RWPE1 (cell line): ENCODE data around the gene WDR48.

ENCODE experiments used
- CTCF ChIA-PET: fragments of 350-600 bp; sonication (Branson Sonifier 250); formaldehyde crosslinking; extraction: SDS; loops from one replicate; lab custom pipeline; 2021; lab: Yijun Ruan, JAX
- POLR2A ChIA-PET: fragments of 400-600 bp; formaldehyde crosslinking; extraction: SDS; loops from one replicate; lab custom pipeline; 2020; ENCODE audit warnings: antibody characterized with exemption; ENCODE audit not compliant: low non-redundant PET; lab: Yijun Ruan, JAX
- DNase-seq: peaks from one replicate; pipeline ENCODE4 v3.0.0; 2012; ENCODE audit warnings: low spot score
- H3K27ac ChIP-seq: fragments of 450-650 bp; 2 replicates; pipeline ENCODE4 v1.5.1; 2017
- TF ChIP-seq, protein P1 (sequence below): fragments of 450-650 bp; conservative IDR thresholded peaks from 2 replicates; pipeline ENCODE4 v1.5.1; 2017; ENCODE audit warnings: low read depth, mild to moderate bottlenecking

WDR48 gene

DNA sequence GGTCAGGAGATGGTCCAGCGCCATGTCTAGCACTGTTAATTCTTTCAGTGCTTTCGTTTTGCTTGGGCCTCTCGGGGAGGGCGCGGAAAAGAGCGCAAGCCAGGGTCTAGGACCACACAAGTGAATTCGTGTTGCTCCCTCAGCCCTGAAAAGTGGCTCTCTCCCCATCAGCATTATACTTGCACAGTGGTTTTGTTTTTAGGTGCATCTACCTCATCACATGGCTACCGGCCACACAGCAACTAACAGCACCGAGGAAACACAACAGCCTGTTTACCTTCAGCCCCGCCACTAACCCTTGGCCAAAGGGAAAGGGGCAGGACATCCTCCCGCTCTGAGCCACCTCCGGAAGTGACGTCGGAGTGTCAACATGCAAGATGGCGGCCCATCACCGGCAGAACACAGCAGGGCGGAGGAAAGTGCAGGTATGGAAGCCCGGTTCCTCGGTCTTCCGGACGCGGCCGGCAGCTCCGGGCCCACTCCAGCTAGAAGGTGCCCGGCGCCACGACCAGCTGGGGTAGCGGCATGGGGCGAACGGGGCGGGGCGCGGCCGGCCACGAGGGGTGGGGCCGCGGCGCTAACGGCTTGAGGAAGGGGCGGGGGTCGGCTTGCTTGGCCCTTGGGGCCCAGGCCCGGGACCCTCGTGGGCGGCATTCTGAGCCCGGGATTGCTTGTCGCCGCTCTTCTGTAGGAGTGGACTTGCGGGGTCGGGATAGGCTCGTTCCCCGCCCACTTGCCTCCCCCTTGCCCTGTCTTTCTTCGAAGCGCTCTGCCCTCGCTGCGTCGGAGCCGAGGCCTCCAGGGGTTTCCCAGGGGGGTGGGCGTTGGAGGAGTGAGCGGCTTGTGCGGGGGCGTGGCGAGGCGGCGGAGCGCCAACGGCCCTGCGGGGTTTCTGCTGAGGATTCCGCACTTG is at the start of gene WDR48, which contains the start of gene SCN11A:
Gene WDR48, plus strand, starts transcription at position 368 of the 913 bp plus-strand sequence. Its CDS starts 10 bp downstream, at position 378.
Gene SCN11A, minus strand, starts transcription at position 296 of the 913 bp plus-strand sequence. CDS start 101,582 bp downstream, outside the sequence.
- DNase-seq = peak; percentile 85
- TF ChIP-seq, protein P1, sequence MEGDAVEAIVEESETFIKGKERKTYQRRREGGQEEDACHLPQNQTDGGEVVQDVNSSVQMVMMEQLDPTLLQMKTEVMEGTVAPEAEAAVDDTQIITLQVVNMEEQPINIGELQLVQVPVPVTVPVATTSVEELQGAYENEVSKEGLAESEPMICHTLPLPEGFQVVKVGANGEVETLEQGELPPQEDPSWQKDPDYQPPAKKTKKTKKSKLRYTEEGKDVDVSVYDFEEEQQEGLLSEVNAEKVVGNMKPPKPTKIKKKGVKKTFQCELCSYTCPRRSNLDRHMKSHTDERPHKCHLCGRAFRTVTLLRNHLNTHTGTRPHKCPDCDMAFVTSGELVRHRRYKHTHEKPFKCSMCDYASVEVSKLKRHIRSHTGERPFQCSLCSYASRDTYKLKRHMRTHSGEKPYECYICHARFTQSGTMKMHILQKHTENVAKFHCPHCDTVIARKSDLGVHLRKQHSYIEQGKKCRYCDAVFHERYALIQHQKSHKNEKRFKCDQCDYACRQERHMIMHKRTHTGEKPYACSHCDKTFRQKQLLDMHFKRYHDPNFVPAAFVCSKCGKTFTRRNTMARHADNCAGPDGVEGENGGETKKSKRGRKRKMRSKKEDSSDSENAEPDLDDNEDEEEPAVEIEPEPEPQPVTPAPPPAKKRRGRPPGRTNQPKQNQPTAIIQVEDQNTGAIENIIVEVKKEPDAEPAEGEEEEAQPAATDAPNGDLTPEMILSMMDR = no peak
- ChIA-PET CTCF (no interaction called here), POLR2A (no interaction called here)
- peak within 1 kb of the TSS; percentile 75 for H3K27ac ChIP-seq

DNA sequence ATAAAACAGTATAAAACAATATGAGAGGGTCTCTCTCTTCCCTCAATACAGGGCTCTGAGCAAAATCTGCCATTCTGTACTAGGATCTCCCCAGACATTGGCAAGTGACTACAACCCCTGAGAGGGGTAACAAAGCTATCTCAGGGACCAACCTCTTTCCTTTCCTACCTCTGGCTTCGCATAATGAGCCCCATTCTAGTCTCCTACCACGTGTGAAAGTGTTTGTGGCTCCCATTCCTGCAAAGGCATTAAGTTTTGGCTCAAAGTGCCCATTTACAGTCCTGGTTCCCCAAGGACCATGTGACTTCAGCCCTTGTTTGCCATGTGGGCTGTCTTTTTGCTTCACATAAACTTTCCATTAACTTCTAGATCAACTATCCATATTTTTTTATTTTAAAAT is 46.5 kb upstream of the WDR48 start:
- ChIA-PET CTCF (no interaction called here), POLR2A (no interaction called here)
- no peak for DNase-seq
- H3K27ac ChIP-seq = no peak overlapping the region
- TF ChIP-seq, protein P1 = no peak

DNA sequence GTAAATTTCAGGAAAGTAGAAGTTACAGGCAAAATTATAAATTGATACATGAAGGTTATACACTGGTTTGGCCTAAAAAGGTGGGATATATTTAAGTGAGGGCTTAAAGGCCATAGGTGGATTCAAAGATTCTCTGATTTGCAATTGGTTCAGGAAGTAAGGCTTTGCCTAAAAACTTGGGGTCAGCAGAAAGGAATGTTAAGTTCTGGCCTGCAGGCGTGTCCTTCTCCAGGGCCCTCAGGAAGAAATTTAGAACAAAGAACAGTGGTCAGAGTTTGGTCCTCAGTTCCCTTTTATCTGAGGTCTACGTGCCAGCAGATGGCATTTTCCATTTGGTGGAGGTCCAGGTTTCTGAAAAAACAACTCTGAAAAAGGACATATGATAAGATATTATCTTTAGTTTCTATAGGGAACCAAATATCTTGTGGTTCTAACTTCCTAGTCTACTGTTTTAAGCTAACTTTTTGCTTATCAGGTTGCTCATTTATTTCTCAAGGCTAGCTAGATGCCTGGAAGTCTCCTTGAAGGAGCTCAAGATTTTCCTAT is 40.6 kb upstream of the WDR48 start:
- POLR2A ChIA-PET = no interaction called here

DNA sequence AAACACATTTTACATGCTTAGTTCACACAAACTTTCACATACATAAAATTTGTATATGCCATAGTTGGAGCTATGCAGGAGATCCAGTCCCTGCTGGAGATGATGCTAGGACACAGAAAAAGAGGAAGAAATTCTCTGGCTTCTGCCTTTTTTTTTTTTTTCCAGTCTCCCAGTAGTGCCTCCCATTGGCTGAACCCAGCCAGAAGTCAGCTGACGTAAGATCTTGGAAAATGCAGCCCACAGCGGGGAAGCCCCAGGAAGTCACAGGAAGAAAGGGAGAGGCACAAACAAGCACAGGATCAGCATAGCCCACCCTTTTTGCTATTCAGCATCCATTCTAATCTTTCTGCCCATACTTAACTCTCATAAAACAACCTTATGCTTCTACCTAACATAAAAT is 38.5 kb upstream of the WDR48 start:
- POLR2A ChIA-PET = no interaction called here
- TF ChIP-seq, protein P1 = no peak
- CTCF ChIA-PET = no interaction called here
- DNase-seq = no peak
- H3K27ac ChIP-seq = no peak overlapping the region

More for the DNA sequence above, 40.6 kb upstream of the WDR48 start:
- TF ChIP-seq, protein P1 = no peak
- DNase-seq = no peak
- H3K27ac ChIP-seq = no peak overlapping the region
- CTCF ChIA-PET = interaction anchor here (2.1 kb wide), 1 partner anchor 11 kb away, joined by 7 read pairs; no protein-coding TSS in a partner anchor

DNA sequence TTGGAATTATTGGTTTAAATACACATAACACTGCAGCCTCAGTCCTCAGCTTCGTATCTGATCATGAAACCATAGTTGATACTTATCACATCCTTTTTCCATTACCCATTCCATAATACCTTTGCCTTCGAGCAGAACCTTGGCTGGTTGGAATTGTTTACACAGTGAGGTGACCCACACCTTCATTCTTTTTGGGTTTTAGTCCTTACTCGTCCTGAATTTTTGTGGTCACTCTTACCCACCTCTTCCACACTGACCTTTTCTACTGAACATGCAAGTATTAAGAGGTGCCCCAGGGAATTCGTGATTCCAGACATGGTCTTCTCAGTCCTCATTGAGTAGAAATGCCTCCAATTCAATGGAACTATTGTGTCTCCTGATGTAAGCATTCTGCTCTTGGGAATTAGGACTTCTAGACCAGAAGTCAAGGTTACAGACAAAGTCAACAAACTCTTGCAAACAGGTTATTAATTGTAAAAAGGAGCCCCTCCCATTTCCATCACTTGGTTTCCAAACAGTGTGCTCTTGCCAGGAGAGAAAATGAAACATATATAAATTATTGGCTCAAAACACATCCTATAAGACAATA is 37.8 kb upstream of the WDR48 start:
- ChIA-PET CTCF (no interaction called here), POLR2A (no interaction called here)
- no peak overlapping the region for H3K27ac ChIP-seq
- DNase-seq = no peak
- TF ChIP-seq, protein P1 = no peak

DNA sequence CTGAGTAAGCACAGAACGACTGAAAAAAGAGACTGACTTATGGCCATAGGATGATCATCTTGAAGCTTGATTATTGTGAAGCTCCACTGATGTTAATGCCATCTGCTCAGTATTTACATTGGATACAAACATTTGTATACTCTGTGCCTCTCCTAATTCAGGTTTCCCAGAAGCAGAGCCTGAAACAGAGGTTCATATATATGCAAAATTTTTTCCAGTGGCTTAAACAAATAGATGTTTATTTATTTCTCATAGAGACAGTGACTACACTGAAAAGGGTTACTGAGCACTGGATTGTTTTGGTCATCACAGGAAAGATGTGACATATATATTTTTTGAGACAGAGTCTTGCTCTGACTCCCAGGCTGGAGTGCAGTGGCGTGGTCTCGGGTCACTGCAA is 36.4 kb upstream of the WDR48 start:
- H3K27ac ChIP-seq = no peak overlapping the region
- TF ChIP-seq, protein P1 = no peak
- POLR2A ChIA-PET = no interaction called here
- CTCF ChIA-PET = interaction anchor here (0.7 kb wide), 1 partner anchor 201 kb away, joined by 3 read pairs; no protein-coding TSS in a partner anchor
- no peak for DNase-seq
